Tibial artery (tissue), 4 donors: ENCODE measurements around the gene NOTUM.

Source experiments
- DNase-seq, 2 donors: peaks; one replicate each; pipeline ENCODE4 v3.0.0-alpha.2; 2019
- H3K27ac ChIP-seq, 2 donors: fragments of 200-600 bp; sonication (generic) in 1 of 2; 1 replicate in 1 of 2; 2 replicates in 1 of 2; pipeline ENCODE4 v1.5.1; 2018 to 2019; ENCODE audit warnings: mild to moderate bottlenecking in 1 of 2
- H3K27me3 ChIP-seq, 2 donors: fragments of 200-600 bp; sonication (generic) in 1 of 2; one replicate each; pipeline versions ENCODE4 v1.5.1 to v1.6.0; 2016 to 2019
- H3K36me3 ChIP-seq, 3 donors: fragments of 200-600 bp; sonication (generic) in 2 of 3; one replicate each; pipeline ENCODE4 v1.5.1; 2016 to 2019; ENCODE audit warnings: mild to moderate bottlenecking in 2 of 3
- H3K4me1 ChIP-seq, 4 donors: fragments of 200-600 bp; sonication (generic) in 2 of 4; 1 replicate in 3 of 4; 2 replicates in 1 of 4; pipeline ENCODE4 v1.5.1; 2016 to 2019
- H3K4me3 ChIP-seq, 2 donors: fragments of 200-600 bp; sonication (generic) in 1 of 2; 1 replicate in 1 of 2; 2 replicates in 1 of 2; pipeline ENCODE4 v1.5.1; 2018 to 2019; ENCODE audit warnings: mild to moderate bottlenecking in 2 of 2
- H3K9me3 ChIP-seq, 3 donors: fragments of 200-600 bp; sonication (generic) in 1 of 3; one replicate each; pipeline ENCODE4 v1.5.1; 2016 to 2019
- CTCF ChIP-seq, 2 experiments: fragments of 200-600 bp in 1 of 2; fragments of 450-650 bp in 1 of 2; IDR thresholded peaks; one replicate each; pipeline ENCODE4 v1.5.1; 2017 to 2019; ENCODE audit warnings: antibody characterized with exemption in 2 of 2, mild to moderate bottlenecking in 1 of 2, moderate library complexity in 1 of 2
- intact Hi-C: fragments of 100-400 bp; cut with DNase I; formaldehyde crosslinking; loops from one replicate; pipeline ENCODE4 v1.15.0; 2023; ENCODE audit warnings: low total_unique reads

NOTUM gene

DNA sequence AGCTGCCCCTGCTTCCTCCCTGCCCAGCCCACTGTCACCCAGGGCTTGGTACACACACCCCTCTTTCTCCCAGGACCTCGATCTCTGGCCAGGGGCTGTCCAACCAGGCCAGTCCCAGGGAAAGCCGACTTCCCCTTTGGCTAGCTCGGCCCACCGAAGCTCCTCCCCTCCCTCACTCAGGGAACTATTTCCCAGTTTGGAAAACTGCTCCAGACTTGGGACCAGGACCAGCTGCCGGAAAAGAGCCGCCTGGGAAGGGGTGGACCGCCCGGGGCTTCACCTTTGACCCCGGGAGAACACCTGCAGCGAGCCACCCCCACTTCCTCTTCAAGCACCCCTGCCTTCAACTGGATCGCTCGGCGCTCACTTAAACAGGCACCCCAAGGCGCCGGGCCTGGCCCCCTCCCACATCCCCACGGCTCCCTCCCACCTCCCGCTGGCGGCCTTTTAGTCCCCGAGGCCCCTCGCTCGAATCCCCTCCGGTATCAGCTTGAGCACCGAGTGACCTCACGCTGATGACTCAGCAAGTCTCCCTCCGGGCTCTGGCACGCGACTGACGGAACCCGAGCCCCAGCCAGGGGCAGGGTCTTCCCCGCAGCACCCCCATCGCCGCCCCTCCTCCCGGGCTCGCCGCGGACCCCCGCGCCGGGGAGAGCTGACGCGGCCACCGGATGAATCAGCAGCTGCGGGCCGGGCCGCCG is 34.4 kb downstream of the NOTUM start:
- intact Hi-C loops: no loop called here
- peak overlapping the region; percentile 94 for H3K27ac ChIP-seq
- H3K4me1 ChIP-seq: peaks cover 11 to 61% (median 48%) of the 10 kb centered on the region in 4 donors

GRCh38 chr17:81925860-81926450 is 35.0 kb downstream of the NOTUM start:
- Histone ChIP-seq H3K4me1 (peaks cover 11 to 62% (median 48%) of the 10 kb centered on the region in 4 donors), H3K9me3 (no peaks in the 10 kb centered on the region), H3K4me3 (peak overlapping the region; percentile 92 to 99), H3K36me3 (peaks cover 8 to 19% (median 14%) of the 10 kb centered on the region in 3 donors), H3K27ac (peak overlapping the region; percentile 94), H3K27me3 (peaks cover 0 to 26% of the 10 kb centered on the region in 2 donors)
- DNase-seq: no peak
- intact Hi-C loops: no loop called here
- no peak for TF ChIP-seq CTCF (IDR thresholded peaks at IDR 0.05)

More for the DNA sequence above, 34.4 kb downstream of the NOTUM start:
- TF ChIP-seq CTCF (IDR thresholded peaks at IDR 0.05): no peak
- peak overlapping the region; percentile 92 to 99 for H3K4me3 ChIP-seq
- no peaks in the 10 kb centered on the region for H3K9me3 ChIP-seq
- H3K27me3 ChIP-seq: peaks cover 0 to 31% of the 10 kb centered on the region in 2 donors
- peaks cover 8 to 14% (median 12%) of the 10 kb centered on the region in 3 donors for H3K36me3 ChIP-seq
- peak; percentile 85 to 91 for DNase-seq

- no peak for DNase-seq
- no peak for TF ChIP-seq CTCF (IDR thresholded peaks at IDR 0.05)
- H3K36me3 ChIP-seq: peaks cover 8 to 30% (median 19%) of the 10 kb centered on the region in 3 donors
- intact Hi-C loops: no loop called here
- H3K4me3 ChIP-seq: no peak overlapping the region
- H3K4me1 ChIP-seq: peaks cover 11 to 67% (median 48%) of the 10 kb centered on the region in 4 donors
- H3K27me3 ChIP-seq: peaks cover 0 to 19% of the 10 kb centered on the region in 2 donors
- no peaks in the 10 kb centered on the region for H3K9me3 ChIP-seq
- H3K27ac ChIP-seq: peak overlapping the region in 1 of 2 donors; percentile 49
Measured at GRCh38 chr17:81924557-81925532, 36.1 kb downstream of the NOTUM start.

GRCh38 chr17:81923302-81924260 is 37.4 kb downstream of the NOTUM start:
- H3K9me3 ChIP-seq: no peaks in the 10 kb centered on the region
- H3K27me3 ChIP-seq: peaks cover 0 to 6% of the 10 kb centered on the region in 2 donors
- H3K4me3 ChIP-seq: peak overlapping the region; percentile 12 to 19
- no peak for TF ChIP-seq CTCF (IDR thresholded peaks at IDR 0.05)
- intact Hi-C loops: loop anchor here (2.0 kb wide), 1 partner anchor 55 kb away; no protein-coding TSS in a partner anchor
- H3K27ac ChIP-seq: peak overlapping the region; percentile 15 to 49
- peak; percentile 67 to 84 for DNase-seq
- H3K4me1 ChIP-seq: peaks cover 11 to 63% (median 46%) of the 10 kb centered on the region in 4 donors
- peaks cover 8 to 42% (median 19%) of the 10 kb centered on the region in 3 donors for H3K36me3 ChIP-seq
